ENCODE results near the gene PDE5A.

DNA sequence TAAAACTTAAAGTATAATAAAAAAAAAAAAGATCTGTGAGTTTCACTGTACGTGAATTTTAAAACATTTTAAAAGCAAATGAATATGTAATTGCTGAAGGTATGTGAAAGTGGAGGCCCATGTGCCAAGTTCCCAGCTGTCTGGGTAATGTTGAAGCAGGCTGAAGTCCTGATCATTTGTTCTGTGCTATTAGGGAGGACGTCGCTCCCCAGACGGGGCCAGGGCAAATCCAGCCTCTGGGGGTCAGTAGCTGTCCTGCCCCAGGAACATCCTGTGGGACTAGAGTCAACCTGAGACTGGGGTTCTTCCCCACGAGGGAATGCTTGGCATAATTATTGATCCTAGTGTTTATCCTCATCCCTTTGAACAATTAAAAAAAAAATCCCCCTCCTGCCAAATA lies 48.8 kb downstream of the PDE5A start:
- TF ChIP-seq EZH2phosphoT487 (IDR thresholded peaks at IDR 0.05; ENCODE audit: insufficient read depth, low read depth) (no peak), EZH2 (IDR thresholded peaks at IDR 0.05; ENCODE audit: insufficient read depth, poor library complexity, severe bottlenecking) (no peak)

Data from GM23248 (cell line).